PC-3 (cell line): ENCODE results near the gene OR13C5.
"Not testable (repeated sequence)": the region's sequence is repeated elsewhere in the genome, so short reads cannot be mapped to it uniquely, and the experiment has no call there.

Experiments used
- EZH2 ChIP-seq: fragments of 300-600 bp; sonication (generic); IDR thresholded peaks from one replicate; pipeline ENCODE4 v1.6.1; 2017; ENCODE audit warnings: antibody characterized with exemption, mild to moderate bottlenecking, low read length; ENCODE audit not compliant: unreplicated experiment
- EZH2phosphoT487 ChIP-seq: fragments of 300-600 bp; sonication (generic); IDR thresholded peaks from 2 replicates; pipeline ENCODE4 v1.6.1; 2018; ENCODE audit warnings: mild to moderate bottlenecking, antibody characterized with exemption, low read length, borderline replicate concordance

DNA sequence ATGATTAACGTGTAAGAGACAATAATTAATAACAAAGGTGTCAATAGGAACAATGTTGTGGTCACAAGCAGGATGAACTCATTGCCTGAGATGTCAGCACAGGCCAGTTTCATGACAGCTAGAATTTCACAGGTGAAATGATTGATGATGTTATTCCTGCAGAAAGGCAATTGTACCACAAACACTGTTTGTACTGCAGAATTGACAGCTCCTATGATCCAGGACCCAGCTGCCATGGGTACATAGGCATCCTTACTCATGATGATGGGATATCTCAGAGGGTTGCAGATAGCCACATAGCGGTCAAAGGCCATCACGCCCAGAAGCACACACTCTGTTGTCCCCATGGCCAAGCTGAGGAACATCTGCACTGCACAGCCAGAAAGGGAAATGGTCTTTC lies 464 bp downstream of the OR13C5 start:
- not testable (repeated sequence) for TF ChIP-seq EZH2, EZH2phosphoT487
